Smooth muscle cell (in vitro differentiated cells): Measurements from ENCODE around the gene SPIN2B. TPM values are rescaled to one million over a fixed set of nuclear protein-coding genes. Genes with fewer than 3 reads are reported as not detected.
A peak's percentile ranks its signal among the peaks of the same experiment; 100 is the strongest.
"Not testable (repeated sequence)": the region's sequence is repeated elsewhere in the genome, so short reads cannot be mapped to it uniquely, and the experiment has no call there.

Experiments
- DNase-seq: peaks from one replicate; lab custom pipeline; 2025; ENCODE audit not compliant: unreplicated experiment; lab: John Stamatoyannopoulos, UW
- H2AFZ ChIP-seq: fragments of 200-600 bp; sonication (generic); 2 replicates; pipeline ENCODE4 v1.6.0; 2016; ENCODE audit warnings: antibody characterized with exemption, low read depth, mild to moderate bottlenecking
- H3F3A ChIP-seq: fragments of 200-600 bp; sonication (generic); 2 replicates; pipeline ENCODE4 v1.6.0; 2017; ENCODE audit warnings: antibody characterized with exemption, low read depth
- H3K27ac ChIP-seq: fragments of 200-600 bp; sonication (generic); 2 replicates; pipeline ENCODE4 v1.5.1; 2016; ENCODE audit warnings: low read depth, mild to moderate bottlenecking
- H3K27me3 ChIP-seq: fragments of 200-600 bp; sonication (generic); 2 replicates; pipeline ENCODE4 v1.6.1; 2016; ENCODE audit warnings: low read depth, mild to moderate bottlenecking
- H3K36me3 ChIP-seq: fragments of 200-600 bp; sonication (generic); 2 replicates; pipeline ENCODE4 v1.5.1; 2016; ENCODE audit warnings: low read depth
- H3K4me1 ChIP-seq: fragments of 200-600 bp; sonication (generic); 2 replicates; pipeline ENCODE4 v1.5.1; 2016; ENCODE audit warnings: low read depth
- H3K4me2 ChIP-seq: fragments of 200-600 bp; sonication (generic); 2 replicates; pipeline ENCODE4 v1.6.0; 2016; ENCODE audit warnings: mild to moderate bottlenecking
- H3K4me3 ChIP-seq: fragments of 200-600 bp; sonication (generic); 2 replicates; pipeline ENCODE4 v1.5.1; 2016; ENCODE audit warnings: mild to moderate bottlenecking
- H3K79me2 ChIP-seq: fragments of 200-600 bp; sonication (generic); 2 replicates; pipeline ENCODE4 v1.6.0; 2016; ENCODE audit warnings: low read depth, mild to moderate bottlenecking
- H3K9ac ChIP-seq: fragments of 200-600 bp; sonication (generic); 2 replicates; pipeline ENCODE4 v1.6.0; 2016; ENCODE audit warnings: low read depth
- H3K9me3 ChIP-seq: fragments of 200-600 bp; sonication (generic); replicated peaks from 2 replicates; pipeline ENCODE4 v1.5.1; 2016; ENCODE audit warnings: low read depth
- H4K20me1 ChIP-seq: fragments of 200-600 bp; sonication (generic); 2 replicates; pipeline ENCODE4 v1.6.0; 2016; ENCODE audit warnings: low read depth
- CTCF ChIP-seq: fragments of 200-600 bp; sonication (generic); IDR thresholded peaks from 2 replicates; pipeline ENCODE4 v1.5.1; 2017; ENCODE audit warnings: borderline replicate concordance, mild to moderate bottlenecking, antibody characterized with exemption; ENCODE audit not compliant: insufficient read depth, poor library complexity, severe bottlenecking
- WGBS: methylation state at CpG from one replicate; pipeline ENCODE4 v1.1.7; 2016; ENCODE audit warnings: low lambda C conversion rate; 5-methylcytosine and 5-hydroxymethylcytosine counted together
- polyA plus RNA-seq: library from polyadenylated mRNA; unstranded; fragments of >200 nt; fragmentation: Nextera tagmentation; extraction: Ambion mirVana; gene quantifications from 2 replicates; pipeline ENCODE4 v1.2.1, GENCODE V29; 2016
- total RNA-seq: library from RNA; depleted of rRNA; stranded (reverse); fragments of >200 nt; gene quantifications from 2 replicates; pipeline ENCODE4 v1.2.3, GENCODE V29; 2014

SPIN2B gene
- total and polyA plus RNA-seq, 2 experiments from 2014 or later = 3.6 to 4.3 TPM

DNA sequence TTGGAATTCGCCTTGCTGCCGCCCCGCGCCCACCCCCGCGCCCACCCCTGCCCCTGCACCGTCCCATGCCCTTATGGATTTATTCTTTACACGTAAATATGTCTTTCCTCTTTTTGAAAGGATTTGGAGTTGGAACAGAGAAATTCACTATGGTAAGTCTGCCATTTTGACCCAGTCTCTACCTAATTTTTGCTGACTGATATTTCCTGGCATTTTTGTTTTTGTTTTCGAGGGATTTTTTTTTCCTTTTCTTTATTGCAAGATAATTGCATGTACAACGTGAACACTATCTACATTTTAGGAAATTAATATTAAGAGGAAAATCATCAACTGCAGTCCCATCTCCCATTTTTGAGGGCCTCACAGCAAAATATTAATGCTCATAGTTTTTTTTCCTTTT lies 468 bp upstream of the SPIN2B start:
- Histone ChIP-seq H3K4me1 (no peaks in the 10 kb centered on the region), H3K9me3 (no peaks in the 10 kb centered on the region), H3K79me2 (no peaks in the 10 kb centered on the region), H3F3A (no peaks in the 10 kb centered on the region), H3K36me3 (no peaks in the 10 kb centered on the region), H3K27me3 (no peaks in the 10 kb centered on the region), H3K4me2 (peak overlapping the region; percentile 80), H3K27ac (no peak overlapping the region), H3K9ac (peak overlapping the region; percentile 57), H2AFZ (peak overlapping the region; percentile 73), H3K4me3 (peak overlapping the region; percentile 73), H4K20me1 (no peaks in the 10 kb centered on the region)
- no peak for DNase-seq
- 43% methylated on average over 10 of the region's 10 CpGs for WGBS
- TF ChIP-seq CTCF = no peak

GRCh38 chrX:57120619-57121161 lies 658 bp downstream of the SPIN2B start:
- peak overlapping the region; percentile 53 for H3K27ac ChIP-seq

DNA sequence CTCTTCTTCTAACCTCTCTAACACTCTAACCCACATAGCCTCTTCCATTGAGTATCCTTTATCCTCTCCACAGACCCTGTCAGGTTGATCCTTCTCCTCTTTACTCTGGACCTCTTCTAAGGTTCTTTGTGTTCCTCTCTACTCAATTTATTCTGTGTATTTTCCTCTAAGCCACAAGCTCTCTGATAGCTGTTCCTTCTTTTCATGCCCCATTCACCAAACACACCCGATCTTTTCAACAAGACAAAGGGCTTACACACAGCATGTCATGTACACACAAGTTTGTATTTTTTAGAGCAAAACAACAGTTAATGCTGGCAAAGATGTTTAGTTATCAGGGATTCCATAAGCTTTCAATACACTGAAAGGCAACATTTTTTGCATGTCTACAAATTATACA lies 1.9 kb downstream of the SPIN2B start:
- no peak for TF ChIP-seq CTCF
- 88% methylated on average over 1 of the region's 1 CpG for WGBS
- Histone ChIP-seq H3K79me2 (no peaks in the 10 kb centered on the region), H2AFZ (no peak overlapping the region), H3K9me3 (no peaks in the 10 kb centered on the region), H3K27me3 (no peaks in the 10 kb centered on the region), H3K9ac (no peak overlapping the region), H3K4me3 (no peak overlapping the region), H4K20me1 (no peaks in the 10 kb centered on the region), H3F3A (no peaks in the 10 kb centered on the region), H3K4me1 (no peaks in the 10 kb centered on the region), H3K36me3 (no peaks in the 10 kb centered on the region), H3K4me2 (no peak overlapping the region), H3K27ac (no peak overlapping the region)
- no peak for DNase-seq

More at GRCh38 chrX:57120619-57121161, 658 bp downstream of the SPIN2B start:
- H3F3A ChIP-seq, H3K9ac ChIP-seq, H3K27me3 ChIP-seq, H3K9me3 ChIP-seq, H3K4me1 ChIP-seq, H3K79me2 ChIP-seq, DNase-seq, H4K20me1 ChIP-seq, H2AFZ ChIP-seq, H3K36me3 ChIP-seq: not testable (repeated sequence)
- 46% methylated on average over 9 of the region's 12 CpGs for whole genome bisulfite sequencing
- peak overlapping the region; percentile 80 for H3K4me2 ChIP-seq
- peak overlapping the region; percentile 73 for H3K4me3 ChIP-seq

- H3K4me1 ChIP-seq, H3K79me2 ChIP-seq, H3F3A ChIP-seq, H3K27me3 ChIP-seq, DNase-seq, H3K36me3 ChIP-seq, H3K9me3 ChIP-seq, H3K27ac ChIP-seq, H2AFZ ChIP-seq, H3K9ac ChIP-seq, H3K4me3 ChIP-seq, H4K20me1 ChIP-seq, H3K4me2 ChIP-seq: not testable (repeated sequence)
- 55% methylated on average over 4 of the region's 4 CpGs for WGBS
Measured at GRCh38 chrX:57117566-57117965, 3.8 kb downstream of the SPIN2B start.

DNA sequence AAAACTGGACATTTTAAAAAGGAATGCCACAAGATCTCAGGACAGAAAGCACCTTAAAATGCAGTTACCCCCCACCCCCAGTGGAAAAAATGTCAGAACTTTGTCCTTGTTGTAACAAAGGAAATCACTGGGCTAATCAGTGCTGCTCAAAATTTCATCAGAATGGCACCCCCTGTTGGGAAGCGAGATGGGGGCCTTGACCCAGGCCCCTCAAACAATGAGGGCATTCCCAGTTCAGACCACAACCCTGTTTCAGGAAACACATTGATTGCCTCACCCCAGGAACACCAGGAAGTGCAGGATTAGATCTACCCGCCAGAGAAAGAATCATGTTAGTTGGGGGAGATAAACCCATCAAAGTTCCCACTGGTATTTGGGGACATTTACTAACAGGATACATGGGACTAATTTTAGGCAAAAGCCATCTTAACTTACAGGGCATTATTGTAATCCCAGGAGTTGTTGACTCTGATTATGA lies 16.4 kb downstream of the SPIN2B start:
- WGBS = 65% methylated on average over 2 of the region's 2 CpGs
- peaks cover 7% of the 10 kb centered on the region for H3K36me3 ChIP-seq
- H3K9ac ChIP-seq = no peak overlapping the region
- no peaks in the 10 kb centered on the region for H3K79me2 ChIP-seq
- H3K9me3 ChIP-seq = no peaks in the 10 kb centered on the region
- H2AFZ ChIP-seq = no peak overlapping the region
- no peak overlapping the region for H3K4me2 ChIP-seq
- no peaks in the 10 kb centered on the region for H3F3A ChIP-seq
- H3K4me3 ChIP-seq = no peak overlapping the region
- no peaks in the 10 kb centered on the region for H3K27me3 ChIP-seq
- no peak for TF ChIP-seq CTCF
- H3K27ac ChIP-seq = no peak overlapping the region
- H3K4me1 ChIP-seq = no peaks in the 10 kb centered on the region
- no peak for DNase-seq
- H4K20me1 ChIP-seq = no peaks in the 10 kb centered on the region
